ENCODE data around the gene C2CD4A.

C2CD4A gene

DNA sequence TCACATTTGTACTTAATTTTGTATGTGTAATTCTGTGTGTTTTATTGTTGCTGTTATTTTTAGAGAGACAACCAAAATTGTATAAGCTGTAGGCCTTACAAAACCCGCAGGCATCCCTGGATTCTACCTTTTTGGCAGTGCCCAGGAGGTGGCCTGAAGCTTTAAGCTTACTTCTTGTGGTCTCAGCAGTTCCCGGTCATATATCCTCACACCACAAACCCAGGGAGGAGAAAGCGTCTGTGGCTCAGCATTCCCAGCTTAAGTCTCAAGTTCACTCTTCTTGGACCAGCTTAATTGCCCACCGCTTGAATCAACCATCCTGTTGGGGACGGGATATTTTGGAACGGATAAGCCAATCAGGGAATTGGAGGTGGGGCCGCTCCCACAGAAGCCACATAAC lies 36.7 kb downstream of the C2CD4A start:
- no peak for DNase-seq (ENCODE audit: low read depth)

DNA sequence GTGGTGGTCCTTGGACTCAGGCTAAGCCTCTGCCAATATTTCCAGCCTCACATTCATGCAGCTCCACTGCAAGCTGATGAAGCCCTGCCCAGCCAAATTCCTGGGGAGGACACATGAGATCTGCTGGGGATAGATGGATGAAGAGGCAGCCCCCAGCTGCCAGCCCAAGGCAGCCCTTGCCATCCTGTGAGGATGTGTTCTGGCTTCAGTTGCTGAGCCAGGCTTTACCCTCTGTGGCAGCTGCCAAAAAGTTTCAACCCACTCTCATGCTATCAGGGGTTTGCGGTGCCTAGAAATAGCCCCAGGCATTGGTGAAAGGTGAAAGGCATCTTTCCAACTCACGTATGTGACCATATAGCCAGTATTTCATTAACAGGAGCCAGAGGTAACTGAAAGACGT lies 37.6 kb downstream of the C2CD4A start:
- no peak for DNase-seq (ENCODE audit: low read depth)

DNA sequence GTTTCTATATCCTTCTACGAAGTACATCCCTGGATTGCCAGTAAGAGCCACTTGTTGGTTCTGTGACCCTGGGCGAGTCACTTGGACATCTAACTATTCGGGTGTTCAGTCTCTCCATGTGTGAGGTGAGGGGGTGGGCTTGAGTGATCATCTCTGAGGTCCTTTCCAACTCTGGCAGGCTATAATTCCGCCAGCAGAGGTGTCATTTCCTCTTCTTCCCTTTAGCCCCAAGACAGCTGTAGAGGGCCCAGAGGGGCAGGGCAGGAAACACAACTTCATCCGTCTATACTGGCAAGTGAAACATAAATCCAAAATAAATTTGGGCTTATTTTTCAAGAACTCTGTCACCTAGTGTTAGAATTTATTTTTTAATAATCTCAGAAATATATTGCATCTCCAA lies 38.1 kb downstream of the C2CD4A start:
- no peak for DNase-seq (ENCODE audit: low read depth)

DNA sequence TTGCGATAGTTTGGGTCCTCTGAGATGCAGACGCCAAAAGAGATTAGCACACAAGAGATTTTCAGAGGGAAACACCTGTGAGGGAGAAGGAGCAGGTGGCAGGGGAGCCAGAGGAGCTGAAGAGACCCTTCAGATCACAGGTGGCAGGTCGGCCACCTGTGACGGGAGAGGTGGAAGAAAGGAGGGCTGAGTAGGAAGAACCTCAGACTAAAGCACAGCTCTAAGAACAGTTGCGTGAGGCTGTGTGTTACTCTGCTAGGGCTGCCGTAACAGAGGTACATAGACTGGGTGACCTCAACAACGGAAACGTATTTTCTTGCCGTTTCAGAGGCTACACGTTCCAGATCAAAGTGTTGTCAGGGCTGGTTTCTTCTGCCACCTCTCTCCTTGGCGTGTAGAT lies 38.5 kb downstream of the C2CD4A start:
- no peak for DNase-seq (ENCODE audit: low read depth)

DNA sequence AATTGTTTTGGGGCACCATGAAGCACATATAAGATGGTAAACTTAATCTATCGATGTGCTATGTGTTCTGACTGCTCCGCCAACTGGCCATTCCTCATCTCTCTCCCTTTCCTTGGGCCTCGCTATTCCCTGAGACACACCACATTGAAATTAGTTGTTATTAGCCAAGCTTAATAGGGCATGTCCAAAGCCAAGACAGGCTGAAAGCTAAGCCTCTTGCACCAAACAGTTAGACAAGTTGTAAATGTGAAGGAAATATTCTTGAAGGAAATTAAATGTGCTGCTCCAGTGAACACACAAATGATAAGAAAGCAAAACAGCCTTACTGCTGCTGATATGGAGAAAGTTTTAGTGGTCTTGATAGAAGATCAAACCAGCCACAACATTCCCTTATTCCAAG lies 39.3 kb downstream of the C2CD4A start:
- no peak for DNase-seq (ENCODE audit: low read depth)

DNA sequence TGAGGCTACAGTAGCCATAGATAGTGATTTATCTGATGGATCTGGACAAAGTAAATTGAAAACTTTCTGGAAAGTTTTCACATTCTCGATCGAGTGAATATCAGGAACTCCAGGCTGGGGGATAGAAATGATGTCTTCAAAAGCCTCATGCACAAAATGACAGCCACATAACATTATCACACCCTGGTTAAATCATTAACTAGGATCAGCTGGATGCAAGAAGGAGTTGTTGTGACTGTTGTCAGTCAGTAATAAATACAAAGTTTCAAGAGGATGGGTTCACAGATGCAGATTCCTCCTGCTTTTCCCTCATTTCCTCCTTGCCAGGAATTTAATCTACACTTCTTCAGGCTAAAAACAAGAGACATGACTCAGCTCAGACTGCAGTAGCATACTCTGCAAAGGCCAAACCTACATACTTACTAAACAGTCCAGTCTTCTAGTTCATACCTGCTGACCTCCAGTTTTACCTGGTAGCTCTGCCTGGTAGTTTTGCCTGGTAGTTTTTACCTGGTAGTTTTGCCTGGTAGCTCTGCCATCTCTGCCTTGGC lies 40.9 kb downstream of the C2CD4A start:
- DNase-seq (ENCODE audit: low read depth): no peak

DNA sequence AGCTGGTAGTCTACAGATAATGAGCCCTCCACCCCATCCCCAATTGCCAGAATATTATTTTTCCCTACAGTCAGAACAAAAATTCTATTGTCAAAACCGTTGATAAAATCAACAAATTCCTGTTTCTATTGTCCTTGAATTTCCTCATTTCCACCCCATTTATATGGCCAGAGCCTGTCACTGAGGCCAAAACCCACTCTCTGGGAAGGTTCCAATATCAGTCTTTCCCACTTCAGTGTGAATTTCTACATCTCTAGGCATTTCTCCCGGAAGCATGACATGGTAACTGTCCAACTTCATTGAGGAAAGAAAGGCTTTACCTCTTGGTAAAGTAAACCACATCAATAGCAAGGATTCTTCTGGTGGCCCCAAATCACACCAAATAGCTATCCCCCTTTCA lies 41.6 kb downstream of the C2CD4A start:
- DNase-seq (ENCODE audit: low read depth): no peak

DNA sequence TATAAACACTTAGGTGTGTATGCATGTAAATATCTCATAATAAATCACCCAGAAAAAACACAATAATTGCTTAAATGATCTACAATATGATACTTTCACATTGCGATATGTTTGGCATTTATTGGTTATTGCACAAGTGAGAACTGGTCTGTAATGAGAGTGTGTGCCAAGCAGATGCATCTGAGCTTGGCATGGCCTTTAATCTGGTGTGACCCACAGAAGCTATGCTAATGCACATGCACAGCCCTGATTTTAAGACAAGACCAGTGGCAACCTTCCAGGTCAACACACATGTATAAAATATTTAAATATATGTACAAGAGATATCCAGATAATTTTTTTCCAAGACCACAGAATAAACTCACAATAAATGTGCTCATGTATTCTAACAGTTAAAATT lies 42.7 kb downstream of the C2CD4A start:
- DNase-seq (ENCODE audit: low read depth): no peak

DNA sequence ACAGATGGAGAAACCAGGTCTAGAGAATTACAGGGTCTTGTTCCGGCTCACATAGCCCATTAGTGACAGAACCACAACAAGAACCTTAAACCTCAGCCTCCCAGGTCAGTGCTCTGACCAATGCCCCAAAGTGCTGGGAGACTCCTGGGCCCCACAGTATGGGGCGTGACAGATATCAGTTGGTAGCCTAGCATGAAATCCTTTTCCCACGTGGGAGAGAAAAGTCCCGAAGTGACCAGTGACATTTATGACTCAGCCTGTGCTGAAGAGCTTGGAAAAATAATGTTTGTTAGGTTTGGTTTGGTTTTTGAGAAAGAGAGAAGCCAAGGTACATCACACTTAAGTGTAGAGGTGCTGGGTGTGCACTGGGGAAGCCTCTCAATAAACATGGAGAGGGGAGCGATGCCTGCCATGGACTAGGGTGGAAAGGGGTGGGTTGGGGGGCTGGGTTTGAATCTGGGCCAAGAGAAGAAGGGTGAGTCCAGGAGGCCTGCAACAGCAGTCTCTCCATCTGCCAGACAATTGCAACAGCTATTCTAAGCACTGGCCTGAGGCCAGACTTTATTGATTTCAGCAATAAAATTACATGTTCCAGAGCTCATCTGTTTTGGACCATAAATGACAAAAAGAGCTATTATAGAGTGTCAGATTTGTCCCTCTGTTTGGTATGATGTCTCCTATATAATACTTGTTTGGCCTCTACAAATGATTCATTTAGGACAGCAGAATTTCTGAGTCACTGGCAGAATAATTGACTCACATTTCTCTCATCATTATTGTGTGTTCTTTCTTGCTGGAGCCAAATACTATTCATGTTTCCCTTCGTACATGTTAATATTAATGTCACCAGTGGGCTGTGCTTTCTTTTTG lies 43.4 kb downstream of the C2CD4A start:
- DNase-seq (ENCODE audit: low read depth): no peak

DNA sequence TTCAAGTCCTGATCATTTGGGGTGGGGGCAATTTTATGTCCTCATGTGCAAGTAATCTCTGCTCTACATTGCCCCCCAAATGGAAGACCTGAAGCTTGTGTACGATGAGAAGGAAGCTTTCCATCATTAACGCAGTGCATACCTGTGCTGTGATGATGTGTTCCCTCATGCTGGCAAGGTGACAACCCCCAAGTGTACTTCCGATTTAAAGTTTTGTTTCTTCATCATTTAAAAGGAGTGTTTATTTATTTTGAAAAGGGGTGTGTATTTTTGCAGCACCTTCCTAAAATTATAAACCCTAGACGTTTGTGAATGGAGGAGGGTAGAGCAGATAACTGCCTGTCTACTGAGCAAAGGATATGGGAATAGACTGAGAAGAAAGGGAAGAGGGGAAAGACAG lies 45.3 kb downstream of the C2CD4A start:
- DNase-seq (ENCODE audit: low read depth): no peak

DNA sequence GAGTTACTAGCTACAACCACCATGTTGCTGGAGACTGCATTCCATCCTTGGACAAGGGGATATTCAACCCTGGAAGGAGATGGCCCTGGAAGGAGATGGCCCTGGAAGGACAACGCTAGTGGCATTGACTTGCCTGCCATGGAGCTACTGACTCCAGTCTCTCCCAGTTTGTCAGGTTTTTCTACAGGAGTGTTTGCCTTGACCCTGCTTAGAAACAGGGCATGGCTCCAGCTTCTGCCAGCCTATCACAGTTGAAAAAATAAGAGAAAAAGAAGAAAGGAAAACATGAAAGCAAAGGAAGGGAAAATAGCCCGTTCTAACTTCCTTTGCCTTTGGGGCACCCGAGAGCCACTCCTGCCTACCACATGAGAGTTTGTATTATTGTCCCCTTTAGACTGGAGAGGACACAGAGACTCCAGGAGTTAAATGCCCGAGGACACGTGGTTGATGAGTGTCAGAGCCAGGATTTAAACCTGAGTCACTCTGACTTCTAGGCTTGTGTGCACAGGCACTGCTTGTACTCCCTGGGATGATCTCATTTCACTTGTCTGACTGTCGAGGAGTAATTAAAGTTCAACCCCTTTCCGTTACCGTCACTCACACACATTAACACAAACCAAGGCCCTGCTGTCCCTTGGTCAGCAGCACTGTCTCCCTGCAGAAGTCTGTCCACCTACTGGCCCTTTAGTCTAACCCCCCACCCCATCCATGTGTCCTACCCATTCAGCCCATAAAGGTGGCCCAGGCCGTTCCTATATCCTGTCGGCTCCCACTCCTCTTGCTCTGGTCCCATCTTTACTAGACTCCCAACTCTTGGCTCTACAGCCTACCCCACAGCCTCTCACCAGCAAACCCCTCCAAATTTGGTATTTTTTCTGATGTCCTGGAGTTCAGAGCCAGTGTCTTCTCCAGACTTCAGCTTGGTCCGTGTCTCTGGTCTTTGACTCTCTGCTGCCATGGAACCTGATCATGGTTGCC lies 46.1 kb downstream of the C2CD4A start:
- DNase-seq (ENCODE audit: low read depth): no peak

DNA sequence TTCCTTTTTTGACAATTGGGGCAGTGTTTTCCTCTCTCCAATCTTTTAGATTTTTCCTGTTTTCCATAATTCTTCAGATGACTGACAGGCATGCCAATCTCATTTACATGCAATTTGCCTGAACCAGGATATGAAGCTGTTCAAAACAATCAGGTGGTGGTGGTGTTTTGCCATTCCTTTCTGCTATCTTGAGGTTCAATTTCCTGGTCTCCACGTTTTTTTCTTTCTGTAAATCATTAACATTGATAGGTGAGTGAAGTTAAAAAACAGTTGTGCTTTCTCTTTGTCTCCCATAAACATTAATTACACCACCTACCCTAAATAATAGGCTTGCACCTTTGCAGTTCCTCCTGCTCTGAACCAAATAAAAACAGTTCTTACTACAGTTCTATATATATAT lies 49.1 kb downstream of the C2CD4A start:
- DNase-seq (ENCODE audit: low read depth): no peak

DNA sequence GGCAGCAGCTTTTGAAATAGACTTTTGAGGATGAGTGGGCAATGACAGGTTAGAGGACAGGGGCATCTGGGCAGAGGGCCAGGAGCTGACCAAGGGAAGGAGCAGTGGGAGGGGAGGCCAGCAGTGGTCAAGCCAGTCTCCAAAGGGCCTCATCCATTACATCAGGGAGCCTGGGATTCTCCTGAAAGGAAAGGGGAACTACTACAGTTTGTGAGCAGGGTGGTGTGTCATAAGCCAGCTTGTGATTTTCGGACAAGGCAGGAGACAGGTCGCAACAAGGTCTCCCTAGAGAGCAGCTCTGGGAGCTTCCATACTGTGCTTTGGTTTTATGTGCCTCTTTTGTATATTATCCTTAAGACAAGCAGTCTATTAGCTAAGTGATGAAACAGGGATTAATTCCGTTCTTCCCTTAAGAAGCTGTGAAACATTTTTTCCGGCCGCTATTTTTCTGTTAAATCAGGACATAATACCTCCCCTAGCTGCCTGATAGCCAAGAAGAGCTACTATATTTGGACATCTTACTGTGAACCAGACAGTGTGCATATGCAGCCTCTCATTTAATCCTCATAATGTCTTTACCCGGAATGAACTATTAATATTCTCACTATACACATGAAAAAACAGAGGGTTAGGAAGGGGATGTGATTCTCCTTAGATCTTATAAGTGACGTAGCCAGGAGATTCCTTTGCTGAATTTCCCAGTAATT lies 51.9 kb downstream of the C2CD4A start:
- no peak for DNase-seq (ENCODE audit: low read depth)

DNA sequence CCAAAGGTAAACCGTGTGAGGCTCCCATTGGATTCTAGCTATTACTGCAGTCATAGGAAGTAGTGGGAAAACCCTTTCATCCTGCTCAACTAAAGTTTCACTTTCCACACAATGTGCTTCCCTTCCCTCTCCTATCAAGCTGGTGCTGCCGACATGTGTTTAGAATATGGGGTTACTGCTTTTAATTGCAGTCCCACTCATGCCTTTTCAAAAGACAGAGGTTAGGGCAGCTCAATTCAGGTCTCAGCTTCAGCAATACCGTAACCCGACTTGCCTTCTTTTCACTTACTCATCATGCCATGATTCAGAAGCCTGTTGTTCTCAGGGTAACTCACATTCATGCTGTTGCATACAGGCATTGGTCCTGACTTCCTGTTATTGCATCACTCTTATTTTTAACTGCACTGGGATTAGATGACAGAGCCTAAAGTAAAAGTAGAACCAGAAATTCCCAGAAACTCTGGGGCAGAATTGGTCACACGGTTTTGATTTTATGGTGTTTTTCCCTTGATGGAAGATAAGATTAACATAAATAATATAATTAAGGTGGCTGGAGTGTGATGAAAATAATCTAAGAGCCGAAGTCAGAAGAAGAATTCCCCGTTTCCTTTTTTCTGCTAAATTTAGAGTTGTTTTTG lies 52.6 kb downstream of the C2CD4A start:
- no peak for DNase-seq (ENCODE audit: low read depth)

DNA sequence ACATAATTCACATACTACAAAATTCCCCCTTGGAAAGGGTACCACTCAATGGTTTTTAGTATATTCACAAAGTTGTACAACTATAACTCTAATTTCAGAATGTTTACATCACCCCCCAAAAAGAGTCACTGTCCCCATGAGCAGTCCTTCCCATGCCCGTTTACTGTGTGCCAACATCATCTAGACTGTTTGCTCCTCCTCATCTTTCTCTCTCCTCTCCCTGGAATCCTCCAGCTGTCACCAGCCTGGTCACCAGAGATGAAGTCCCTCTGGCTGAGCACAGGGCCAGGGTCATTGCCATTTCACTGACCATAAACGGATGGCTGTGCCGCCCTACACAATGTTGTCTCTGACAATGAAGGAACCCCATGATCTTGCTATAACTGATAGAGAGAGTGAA lies 53.1 kb downstream of the C2CD4A start:
- DNase-seq (ENCODE audit: low read depth): no peak

Measured in T-helper 22 cell (primary cell).